Measurements from ENCODE around the gene IQUB.

Gene IQUB

GRCh38 chr7:123505221-123505620, 29.2 kb downstream of the IQUB start:
- Histone ChIP-seq H3K4me3 (no peak overlapping the region), H3K36me3 (no peaks in the 10 kb centered on the region), H3K27ac (no peak overlapping the region), H3K9me3 (no peaks in the 10 kb centered on the region), H3K4me1 (peaks cover 0 to 2% (median 0%) of the 10 kb centered on the region in 4 donors), H3K27me3 (no peaks in the 10 kb centered on the region)
- no peak for DNase-seq
- intact Hi-C loops (cut with DNase I; ENCODE audit: low total_unique reads): no loop called here
- TF ChIP-seq CTCF (IDR thresholded peaks at IDR 0.05): no peak

- Histone ChIP-seq H3K4me3 (no peak overlapping the region), H3K27ac (no peak overlapping the region), H3K36me3 (no peaks in the 10 kb centered on the region), H3K27me3 (no peaks in the 10 kb centered on the region), H3K9me3 (no peaks in the 10 kb centered on the region), H3K4me1 (peaks cover 0 to 8% (median 0%) of the 10 kb centered on the region in 4 donors)
- intact Hi-C loops (cut with DNase I; ENCODE audit: low total_unique reads): no loop called here
- no peak for DNase-seq
- no peak for TF ChIP-seq CTCF (IDR thresholded peaks at IDR 0.05)
Observed at GRCh38 chr7:123502201-123502600, 32.2 kb downstream of the IQUB start.

- Histone ChIP-seq H3K27me3 (no peaks in the 10 kb centered on the region), H3K9me3 (no peaks in the 10 kb centered on the region), H3K4me1 (peaks cover 0 to 8% (median 0%) of the 10 kb centered on the region in 4 donors), H3K4me3 (no peak overlapping the region), H3K27ac (no peak overlapping the region), H3K36me3 (no peaks in the 10 kb centered on the region)
- DNase-seq: no peak
- TF ChIP-seq CTCF (IDR thresholded peaks at IDR 0.05): no peak
- intact Hi-C loops (cut with DNase I; ENCODE audit: low total_unique reads): no loop called here
Observed at GRCh38 chr7:123500878-123501489, 33.4 kb downstream of the IQUB start.

GRCh38 chr7:123499211-123499970, 35.0 kb downstream of the IQUB start:
- no peaks in the 10 kb centered on the region for H3K36me3 ChIP-seq
- DNase-seq: no peak
- intact Hi-C loops (cut with DNase I; ENCODE audit: low total_unique reads): loop anchor here (10.0 kb wide), 1 partner anchor 375 kb away; no protein-coding TSS in a partner anchor
- H3K4me1 ChIP-seq: peaks cover 0 to 8% (median 0%) of the 10 kb centered on the region in 4 donors
- no peak overlapping the region for H3K27ac ChIP-seq
- H3K27me3 ChIP-seq: no peaks in the 10 kb centered on the region
- TF ChIP-seq CTCF (IDR thresholded peaks at IDR 0.05): no peak
- no peak overlapping the region for H3K4me3 ChIP-seq
- no peaks in the 10 kb centered on the region for H3K9me3 ChIP-seq

DNA sequence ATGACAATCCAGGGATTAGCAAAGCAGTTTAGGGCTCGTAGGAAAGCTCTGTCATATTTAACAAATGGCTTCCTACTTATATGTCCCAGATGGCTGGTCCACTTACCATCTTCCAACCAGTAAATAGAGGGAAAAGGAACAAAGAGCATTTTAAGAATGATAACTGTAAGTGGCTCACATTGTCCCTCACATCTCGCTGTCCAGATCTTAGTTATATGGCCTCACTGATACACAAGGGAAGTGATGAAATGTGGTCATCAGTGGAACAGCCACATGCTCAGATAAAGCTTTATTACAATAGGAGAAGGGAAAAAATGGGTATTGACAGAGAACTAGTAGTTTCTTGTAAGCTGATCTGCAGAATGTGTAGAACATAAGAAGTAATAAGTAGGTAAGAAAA, 35.8 kb downstream of the IQUB start:
- Histone ChIP-seq H3K27ac (no peak overlapping the region), H3K9me3 (no peaks in the 10 kb centered on the region), H3K36me3 (no peaks in the 10 kb centered on the region), H3K4me1 (peaks cover 0 to 8% (median 0%) of the 10 kb centered on the region in 4 donors), H3K27me3 (no peaks in the 10 kb centered on the region), H3K4me3 (no peak overlapping the region)
- intact Hi-C loops (cut with DNase I; ENCODE audit: low total_unique reads): loop anchor here (10.0 kb wide), 1 partner anchor 376 kb away; no protein-coding TSS in a partner anchor
- no peak for DNase-seq
- TF ChIP-seq CTCF (IDR thresholded peaks at IDR 0.05): no peak

Measured in tibial artery (tissue), 4 donors.